HCT116 (cell line): ENCODE measurements around the gene CA12. TPM values are rescaled to one million over a fixed set of nuclear protein-coding genes. Genes with fewer than 3 reads are reported as not detected.

Experiments used
- ATAC-seq: fragments of 200-7000 bp; cut with Tn5 transposase; 2 replicates; pipeline ENCODE4 v1.9.1; 2020; ENCODE audit warnings: mild to moderate bottlenecking, moderate library complexity
- BruUV-seq: library from RNA; stranded (reverse); fragments of 400-500 nt; replicated peaks from 2 replicates; lab custom pipeline; 2021; lab: Mats Ljungman, UMichigan
- CTCF ChIA-PET: fragments of 300-600 bp; sonication (Branson Sonifier 250); formaldehyde crosslinking; loops from one replicate; lab custom pipeline; 2021; ENCODE audit warnings: antibody characterized with exemption; lab: Charles Lee
- POLR2A ChIA-PET: fragments of 300-600, 350-600 bp; sonication (Branson Sonifier 250); formaldehyde crosslinking; loops from one replicate; lab custom pipeline; 2021; ENCODE audit warnings: antibody characterized with exemption; lab: Charles Lee
- RAD21 ChIA-PET, 2 experiments: fragments of 300-600 bp; sonication (Branson Sonifier 250); formaldehyde crosslinking; loops; one replicate each; lab custom pipeline; 2023; ENCODE audit warnings: low total read pairs in 2 of 2; ENCODE audit not compliant: uncharacterized antibody in 2 of 2, unreplicated experiment in 2 of 2, low non-redundant PET in 1 of 2; lab: Charles Lee
- DNase-seq: peaks from one replicate; pipeline ENCODE4 v3.0.0-alpha.2; 2010; ENCODE audit warnings: low read depth, low spot score
- H2AFZ ChIP-seq: fragments of 200-600 bp; shearing (Covaris generic), sonication (generic); 2 replicates; pipeline ENCODE4 v1.6.1; 2017; ENCODE audit warnings: low read depth, mixed run types, mixed read lengths, antibody characterized with exemption, low read length; ENCODE audit not compliant: poor library complexity, severe bottlenecking
- H3K27ac ChIP-seq: 2 replicates; pipeline ENCODE4 v1.5.1; 2012; ENCODE audit warnings: low read depth, low read length
- H3K27me3 ChIP-seq: fragments of 200-600 bp; sonication (generic); 2 replicates; pipeline ENCODE4 v1.6.1; 2016; ENCODE audit warnings: mixed run types, low read length, mixed read lengths; ENCODE audit not compliant: insufficient read depth
- H3K36me3 ChIP-seq, 2 experiments: fragments of 200-500 bp in 1 of 2; fragments of 200-600 bp in 1 of 2; sonication (Bioruptor generic) in 1 of 2; sonication (generic) in 1 of 2; 2 replicates each; pipeline versions ENCODE4 v1.5.1 to v1.6.1; 2014 to 2016; ENCODE audit warnings: low read length in 2 of 2, inconsistent platforms in 1 of 2, mixed read lengths in 1 of 2, mixed run types in 1 of 2; ENCODE audit not compliant: insufficient read depth in 2 of 2, control insufficient read depth in 1 of 2
- H3K4me1 ChIP-seq, 2 experiments: fragments of 200-600 bp in 1 of 2; sonication (generic) in 1 of 2; 2 replicates each; pipeline versions ENCODE4 v1.5.1 to v1.6.1; 2012 to 2017; ENCODE audit warnings: low read length in 2 of 2, inconsistent platforms in 1 of 2, mild to moderate bottlenecking in 1 of 2, mixed read lengths in 1 of 2, mixed run types in 1 of 2, moderate library complexity in 1 of 2; ENCODE audit not compliant: insufficient read depth in 2 of 2, control insufficient read depth in 1 of 2
- H3K4me2 ChIP-seq: fragments of 200-600 bp; sonication (generic); 2 replicates; pipeline ENCODE4 v1.6.1; 2017; ENCODE audit warnings: mixed run types, low read length, mixed read lengths
- H3K4me3 ChIP-seq, 2 experiments: fragments of 200-600 bp in 1 of 2; sonication (generic) in 1 of 2; replicated peaks in 1 of 2; 2 replicates each; pipeline ENCODE4 v1.5.1; 2011 to 2016; ENCODE audit warnings: low read length in 2 of 2, control low read depth in 1 of 2, low read depth in 1 of 2, mild to moderate bottlenecking in 1 of 2, mixed read lengths in 1 of 2, mixed run types in 1 of 2
- H3K79me2 ChIP-seq: fragments of 200-600 bp; sonication (generic); 2 replicates; pipeline ENCODE4 v1.6.1; 2017; ENCODE audit warnings: mild to moderate bottlenecking, mixed run types, low read length, moderate library complexity, mixed read lengths; ENCODE audit not compliant: insufficient read depth
- H3K9ac ChIP-seq: fragments of 200-600 bp; sonication (generic); 2 replicates; pipeline ENCODE4 v1.6.1; 2016; ENCODE audit warnings: low read length, mixed read lengths
- H3K9me2 ChIP-seq: fragments of 200-600 bp; sonication (generic), shearing (Covaris generic); 2 replicates; pipeline ENCODE4 v1.6.1; 2017; ENCODE audit warnings: mixed run types, mild to moderate bottlenecking, moderate library complexity; ENCODE audit not compliant: insufficient read depth
- H3K9me3 ChIP-seq, 2 experiments: fragments of 200-500 bp in 1 of 2; fragments of 200-600 bp in 1 of 2; sonication (Bioruptor generic) in 1 of 2; sonication (generic) in 1 of 2; 2 replicates each; pipeline ENCODE4 v1.6.1; 2014 to 2017; ENCODE audit warnings: low read length in 2 of 2, mixed read lengths in 2 of 2, inconsistent platforms in 1 of 2, low read depth in 1 of 2, mild to moderate bottlenecking in 1 of 2, mixed run types in 1 of 2, moderate library complexity in 1 of 2; ENCODE audit not compliant: control insufficient read depth in 1 of 2, insufficient read depth in 1 of 2
- H4K20me1 ChIP-seq: fragments of 200-600 bp; sonication (generic), shearing (Covaris generic); 2 replicates; pipeline ENCODE4 v1.6.1; 2017; ENCODE audit warnings: mixed run types, mild to moderate bottlenecking, moderate library complexity; ENCODE audit not compliant: insufficient read depth
- CBX3 ChIP-seq: IDR thresholded peaks from 2 replicates; pipeline ENCODE4 v1.6.1; 2012; ENCODE audit warnings: low read depth
- CEBPB ChIP-seq: IDR thresholded peaks from 2 replicates; pipeline ENCODE4 v1.6.1; 2012; ENCODE audit warnings: low read depth
- EGR1 ChIP-seq: IDR thresholded peaks from 2 replicates; pipeline ENCODE4 v1.6.1; 2012; ENCODE audit warnings: low read depth
- FOSL1 ChIP-seq: IDR thresholded peaks from 2 replicates; pipeline ENCODE4 v1.6.1; 2012; ENCODE audit warnings: low read depth
- RAD21 ChIP-seq: IDR thresholded peaks from 2 replicates; pipeline ENCODE4 v1.6.1; 2012; ENCODE audit warnings: low read depth, mild to moderate bottlenecking
- SRF ChIP-seq: IDR thresholded peaks from 2 replicates; pipeline ENCODE4 v1.6.1; 2012; ENCODE audit warnings: low read depth
- TCF7L2 ChIP-seq: IDR thresholded peaks from 2 replicates; pipeline ENCODE4 v1.7.0; 2011; ENCODE audit warnings: borderline replicate concordance, inconsistent platforms; ENCODE audit not compliant: insufficient read depth, insufficient read length; ENCODE audit errors: extremely low read depth
- YY1 ChIP-seq: IDR thresholded peaks from 2 replicates; pipeline ENCODE4 v1.6.1; 2011; ENCODE audit warnings: low read length, low read depth, moderate library complexity, mild to moderate bottlenecking; ENCODE audit not compliant: insufficient replicate concordance; ENCODE audit errors: extremely low read depth
- ZFX ChIP-seq: fragments of 450-650 bp; IDR thresholded peaks from 2 replicates; pipeline ENCODE4 v1.6.1; 2017
- ZNF274 ChIP-seq: fragments of 200-500 bp; sonication (Bioruptor generic); IDR thresholded peaks from 2 replicates; pipeline ENCODE4 v1.6.1; 2014; ENCODE audit warnings: mild to moderate bottlenecking, low read depth, low read length, inconsistent platforms
- intact Hi-C: fragments of 100-400 bp; cut with micrococcal nuclease; formaldehyde crosslinking; loops from 2 replicates; pipeline ENCODE4 v1.10.0; 2022
- total RNA-seq: library from RNA; stranded (reverse); gene quantifications from one replicate; pipeline ENCODE4 v1.2.1, GENCODE V29; 2021; ENCODE audit not compliant: unreplicated experiment
- TF ChIP-seq, protein P1 (sequence below): IDR thresholded peaks from 2 replicates; pipeline ENCODE4 v1.6.1; 2012; ENCODE audit warnings: low read depth
- TF ChIP-seq, protein P2 (sequence below): IDR thresholded peaks from 2 replicates; pipeline ENCODE4 v1.6.1; 2011; ENCODE audit warnings: mild to moderate bottlenecking, low read length, moderate library complexity; ENCODE audit not compliant: insufficient replicate concordance; ENCODE audit errors: extremely low read depth
- TF ChIP-seq, protein P3 (sequence below): IDR thresholded peaks from 2 replicates; pipeline ENCODE4 v1.6.1; 2012

Gene CA12
- total RNA-seq, 1 experiment from 2014 or later: 1.8 TPM

DNA sequence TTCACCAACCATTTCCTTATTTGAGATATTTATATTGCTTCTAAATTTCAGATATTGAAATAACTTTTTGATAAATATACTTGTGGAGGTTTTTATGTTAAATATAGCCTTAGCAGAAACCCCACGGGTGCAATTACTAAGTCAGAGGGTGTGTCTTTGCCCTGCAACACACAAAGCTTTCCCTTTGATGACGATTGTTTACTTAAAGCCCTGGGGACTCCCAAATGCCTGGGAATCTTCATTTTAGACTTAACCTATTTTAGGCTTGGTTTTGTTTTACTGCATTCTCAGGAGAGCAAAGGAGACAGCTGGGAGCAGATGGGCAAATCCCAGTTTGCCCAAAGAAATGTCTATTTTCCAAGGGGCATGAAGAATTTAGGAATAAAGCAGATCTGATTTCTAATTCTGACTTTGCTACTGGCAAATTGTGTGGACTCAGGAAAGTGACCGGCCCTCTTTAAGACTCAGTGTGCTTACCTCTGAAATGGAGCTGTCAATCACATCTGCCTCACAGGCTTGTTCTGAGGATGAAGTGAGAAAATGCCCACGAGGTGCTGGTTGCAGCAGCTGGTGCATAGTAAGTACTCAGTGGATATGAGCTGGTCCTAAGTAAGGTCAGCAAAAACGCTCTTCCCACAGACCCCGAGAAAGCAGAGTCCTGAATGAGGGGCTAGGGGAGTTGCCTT, 49.3 kb upstream of the CA12 start (continued):
- TF ChIP-seq, protein P1, sequence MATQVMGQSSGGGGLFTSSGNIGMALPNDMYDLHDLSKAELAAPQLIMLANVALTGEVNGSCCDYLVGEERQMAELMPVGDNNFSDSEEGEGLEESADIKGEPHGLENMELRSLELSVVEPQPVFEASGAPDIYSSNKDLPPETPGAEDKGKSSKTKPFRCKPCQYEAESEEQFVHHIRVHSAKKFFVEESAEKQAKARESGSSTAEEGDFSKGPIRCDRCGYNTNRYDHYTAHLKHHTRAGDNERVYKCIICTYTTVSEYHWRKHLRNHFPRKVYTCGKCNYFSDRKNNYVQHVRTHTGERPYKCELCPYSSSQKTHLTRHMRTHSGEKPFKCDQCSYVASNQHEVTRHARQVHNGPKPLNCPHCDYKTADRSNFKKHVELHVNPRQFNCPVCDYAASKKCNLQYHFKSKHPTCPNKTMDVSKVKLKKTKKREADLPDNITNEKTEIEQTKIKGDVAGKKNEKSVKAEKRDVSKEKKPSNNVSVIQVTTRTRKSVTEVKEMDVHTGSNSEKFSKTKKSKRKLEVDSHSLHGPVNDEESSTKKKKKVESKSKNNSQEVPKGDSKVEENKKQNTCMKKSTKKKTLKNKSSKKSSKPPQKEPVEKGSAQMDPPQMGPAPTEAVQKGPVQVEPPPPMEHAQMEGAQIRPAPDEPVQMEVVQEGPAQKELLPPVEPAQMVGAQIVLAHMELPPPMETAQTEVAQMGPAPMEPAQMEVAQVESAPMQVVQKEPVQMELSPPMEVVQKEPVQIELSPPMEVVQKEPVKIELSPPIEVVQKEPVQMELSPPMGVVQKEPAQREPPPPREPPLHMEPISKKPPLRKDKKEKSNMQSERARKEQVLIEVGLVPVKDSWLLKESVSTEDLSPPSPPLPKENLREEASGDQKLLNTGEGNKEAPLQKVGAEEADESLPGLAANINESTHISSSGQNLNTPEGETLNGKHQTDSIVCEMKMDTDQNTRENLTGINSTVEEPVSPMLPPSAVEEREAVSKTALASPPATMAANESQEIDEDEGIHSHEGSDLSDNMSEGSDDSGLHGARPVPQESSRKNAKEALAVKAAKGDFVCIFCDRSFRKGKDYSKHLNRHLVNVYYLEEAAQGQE: no peak
- no peak for TF ChIP-seq SRF
- TF ChIP-seq ZNF274: no peak
- TF ChIP-seq YY1: no peak

DNA sequence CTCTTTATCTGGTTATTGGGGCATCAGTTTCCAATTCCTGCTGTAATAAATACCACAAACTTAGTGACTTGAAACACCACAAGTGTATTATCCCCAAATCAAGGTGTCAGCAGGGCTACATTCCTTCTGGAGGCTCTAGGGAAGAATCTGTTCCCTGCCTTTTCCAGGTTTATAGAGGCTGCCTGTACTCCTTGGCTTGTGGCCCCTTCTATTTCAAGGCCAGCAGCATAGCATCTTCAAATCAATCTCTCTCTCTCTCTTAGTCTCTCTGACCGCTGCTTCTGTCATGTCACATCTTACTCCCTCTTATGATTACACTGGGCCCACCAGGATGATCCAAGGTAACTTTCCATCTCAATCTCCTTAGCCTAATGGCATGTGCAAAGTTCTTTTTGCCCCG, 44.9 kb upstream of the CA12 start:
- RAD21 ChIA-PET: no interaction called here
- TF ChIP-seq, protein P1: no peak
- no peak for TF ChIP-seq RAD21
- no peak for TF ChIP-seq CBX3
- no peak for TF ChIP-seq FOSL1
- no peak for TF ChIP-seq CEBPB
- TF ChIP-seq ZFX: no peak
- TF ChIP-seq EGR1: no peak
- TF ChIP-seq, protein P2, sequence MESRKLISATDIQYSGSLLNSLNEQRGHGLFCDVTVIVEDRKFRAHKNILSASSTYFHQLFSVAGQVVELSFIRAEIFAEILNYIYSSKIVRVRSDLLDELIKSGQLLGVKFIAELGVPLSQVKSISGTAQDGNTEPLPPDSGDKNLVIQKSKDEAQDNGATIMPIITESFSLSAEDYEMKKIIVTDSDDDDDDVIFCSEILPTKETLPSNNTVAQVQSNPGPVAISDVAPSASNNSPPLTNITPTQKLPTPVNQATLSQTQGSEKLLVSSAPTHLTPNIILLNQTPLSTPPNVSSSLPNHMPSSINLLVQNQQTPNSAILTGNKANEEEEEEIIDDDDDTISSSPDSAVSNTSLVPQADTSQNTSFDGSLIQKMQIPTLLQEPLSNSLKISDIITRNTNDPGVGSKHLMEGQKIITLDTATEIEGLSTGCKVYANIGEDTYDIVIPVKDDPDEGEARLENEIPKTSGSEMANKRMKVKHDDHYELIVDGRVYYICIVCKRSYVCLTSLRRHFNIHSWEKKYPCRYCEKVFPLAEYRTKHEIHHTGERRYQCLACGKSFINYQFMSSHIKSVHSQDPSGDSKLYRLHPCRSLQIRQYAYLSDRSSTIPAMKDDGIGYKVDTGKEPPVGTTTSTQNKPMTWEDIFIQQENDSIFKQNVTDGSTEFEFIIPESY: no peak
- TF ChIP-seq ZNF274: no peak
- TF ChIP-seq TCF7L2: no peak
- TF ChIP-seq, protein P3, sequence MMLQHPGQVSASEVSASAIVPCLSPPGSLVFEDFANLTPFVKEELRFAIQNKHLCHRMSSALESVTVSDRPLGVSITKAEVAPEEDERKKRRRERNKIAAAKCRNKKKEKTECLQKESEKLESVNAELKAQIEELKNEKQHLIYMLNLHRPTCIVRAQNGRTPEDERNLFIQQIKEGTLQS: no peak

More for the DNA sequence above, 44.9 kb upstream of the CA12 start:
- Histone ChIP-seq H3K4me1 (no peaks in the 10 kb centered on the region), H3K4me2 (no peak overlapping the region), H3K27me3 (no peaks in the 10 kb centered on the region), H4K20me1 (no peaks in the 10 kb centered on the region), H3K4me3 (no peak overlapping the region), H3K9ac (no peak overlapping the region), H3K79me2 (no peaks in the 10 kb centered on the region), H3K9me2 (no peaks in the 10 kb centered on the region), H3K36me3 (no peaks in the 10 kb centered on the region), H2AFZ (no peak overlapping the region), H3K9me3 (no peaks in the 10 kb centered on the region), H3K27ac (no peak overlapping the region)
- BruUV-seq: no TSS peak
- ATAC-seq: no peak
- ChIA-PET CTCF (no interaction called here), POLR2A (no interaction called here)
- DNase-seq: no peak
- intact Hi-C loops: no loop called here
